Stimulated activated CD4-positive, alpha-beta T cell treated with anti-CD3 and anti-CD28 coated beads, Interleukin-2, amount 100 ng/mL, for 48 hours (primary cell): ENCODE results near the gene IP6K1.
"Not testable (repeated sequence)": the region's sequence is repeated elsewhere in the genome, so short reads cannot be mapped to it uniquely, and the experiment has no call there.

ENCODE experiments used
- DNase-seq, 2 donors: peaks; one replicate each; pipeline ENCODE4 v3.0.0-alpha.2; 2020

Gene IP6K1

GRCh38 chr3:49686346-49686745 lies 100.0 kb downstream of the IP6K1 start:
- DNase-seq = peak in 1 of 2 donors; percentile 24

GRCh38 chr3:49685846-49686245 lies 100.5 kb downstream of the IP6K1 start:
- not testable (repeated sequence) for DNase-seq

- not testable (repeated sequence) for DNase-seq
These were observed 101.2 kb downstream of the IP6K1 start for GRCh38 chr3:49685103-49685502.

- DNase-seq = not testable (repeated sequence)
These were observed 101.9 kb downstream of the IP6K1 start for GRCh38 chr3:49684453-49684852.

GRCh38 chr3:49683162-49683561 lies 103.2 kb downstream of the IP6K1 start:
- no peak for DNase-seq

- DNase-seq = no peak
These were observed 104.8 kb downstream of the IP6K1 start for GRCh38 chr3:49681543-49681942.

- no peak for DNase-seq
These were observed 105.2 kb downstream of the IP6K1 start for GRCh38 chr3:49681232-49681522.

GRCh38 chr3:49680493-49681231 lies 105.7 kb downstream of the IP6K1 start:
- no peak for DNase-seq

GRCh38 chr3:49675912-49676311 lies 110.4 kb downstream of the IP6K1 start:
- DNase-seq = no peak

- DNase-seq = no peak
These were observed 111.8 kb downstream of the IP6K1 start for GRCh38 chr3:49674497-49674983.
